SK-N-SH (cell line): ENCODE measurements around the gene ETHE1. TPM values are rescaled to one million over a fixed set of nuclear protein-coding genes. Genes with fewer than 3 reads are reported as not detected.

Source experiments
- CTCF ChIA-PET: fragments of 300-600, 350-600 bp; formaldehyde crosslinking; extraction: SDS; loops from one replicate; lab custom pipeline; 2021; lab: Yijun Ruan, JAX
- POLR2A ChIA-PET: fragments of 350-600 bp; sonication (Branson Sonifier 250); formaldehyde crosslinking; extraction: SDS; loops from one replicate; lab custom pipeline; 2020; ENCODE audit warnings: antibody characterized with exemption, inconsistent platforms; lab: Yijun Ruan, JAX
- DNase-seq: peaks from one replicate; pipeline ENCODE4 v3.0.0; 2012
- H2AFZ ChIP-seq: fragments of 200-600 bp; sonication (generic); 2 replicates; pipeline ENCODE4 v1.8.1; 2016; ENCODE audit warnings: antibody characterized with exemption, mild to moderate bottlenecking, low read depth
- H3F3A ChIP-seq: fragments of 200-600 bp; sonication (generic); replicated peaks from 2 replicates; pipeline ENCODE3; 2016; ENCODE audit warnings: antibody characterized with exemption, mild to moderate bottlenecking; ENCODE audit not compliant: insufficient read depth
- H3K27ac ChIP-seq, 2 experiments: fragments of 200-500 bp in 1 of 2; fragments of 200-600 bp in 1 of 2; sonication (Bioruptor generic) in 1 of 2; sonication (generic), shearing (Covaris generic) in 1 of 2; 2 replicates each; pipeline versions ENCODE4 v1.5.1 to v1.6.1; 2014 to 2016; ENCODE audit warnings: low read depth in 2 of 2, inconsistent platforms in 1 of 2, low read length in 1 of 2, mild to moderate bottlenecking in 1 of 2, mixed read lengths in 1 of 2
- H3K27me3 ChIP-seq: fragments of 200-600 bp; sonication (generic), shearing (Covaris generic); 2 replicates; pipeline ENCODE4 v1.6.1; 2016; ENCODE audit warnings: mixed run types; ENCODE audit not compliant: insufficient read depth
- H3K36me3 ChIP-seq, 2 experiments: fragments of 200-500 bp in 1 of 2; fragments of 200-600 bp in 1 of 2; sonication (Bioruptor generic) in 1 of 2; sonication (generic) in 1 of 2; replicated peaks in 1 of 2; 2 replicates each; pipeline versions ENCODE3 to v1.5.1; 2014 to 2016; ENCODE audit warnings: low read length in 1 of 2, mild to moderate bottlenecking in 1 of 2; ENCODE audit not compliant: insufficient read depth in 2 of 2, control insufficient read depth in 1 of 2
- H3K4me1 ChIP-seq, 2 experiments: fragments of 200-500 bp in 1 of 2; fragments of 200-600 bp in 1 of 2; sonication (Bioruptor generic) in 1 of 2; sonication (generic), shearing (Covaris generic) in 1 of 2; 2 replicates each; pipeline versions ENCODE4 v1.5.1 to v1.6.1; 2014 to 2016; ENCODE audit warnings: low read depth in 1 of 2, low read length in 1 of 2, mixed run types in 1 of 2; ENCODE audit not compliant: insufficient read depth in 2 of 2, control insufficient read depth in 1 of 2
- H3K4me2 ChIP-seq: fragments of 200-600 bp; sonication (generic), shearing (Covaris generic); 2 replicates; pipeline ENCODE4 v1.6.1; 2017; ENCODE audit warnings: mixed run types
- H3K4me3 ChIP-seq, 2 experiments: fragments of 200-500 bp in 1 of 2; fragments of 200-600 bp in 1 of 2; sonication (Bioruptor generic) in 1 of 2; sonication (generic), shearing (Covaris generic) in 1 of 2; 2 replicates each; pipeline versions ENCODE4 v1.5.1 to v1.8.1; 2014 to 2016; ENCODE audit warnings: low read depth in 2 of 2, inconsistent platforms in 1 of 2, low read length in 1 of 2, mild to moderate bottlenecking in 1 of 2, mixed read lengths in 1 of 2, moderate library complexity in 1 of 2
- H3K79me2 ChIP-seq: fragments of 200-600 bp; sonication (generic); 2 replicates; pipeline ENCODE4 v1.8.1; 2017; ENCODE audit warnings: mild to moderate bottlenecking; ENCODE audit not compliant: insufficient read depth
- H3K9ac ChIP-seq: fragments of 200-600 bp; sonication (generic); 2 replicates; pipeline ENCODE4 v1.6.1; 2017; ENCODE audit warnings: mixed run types
- H3K9me2 ChIP-seq: fragments of 200-600 bp; sonication (generic); 2 replicates; pipeline ENCODE4 v1.6.1; 2017; ENCODE audit warnings: mixed run types
- H3K9me3 ChIP-seq: fragments of 200-600 bp; sonication (generic); 2 replicates; pipeline ENCODE4 v1.6.1; 2017; ENCODE audit warnings: mixed run types, mild to moderate bottlenecking, moderate library complexity
- H4K20me1 ChIP-seq: fragments of 200-600 bp; sonication (generic); 2 replicates; pipeline ENCODE4 v1.6.1; 2017; ENCODE audit warnings: mild to moderate bottlenecking, mixed run types; ENCODE audit not compliant: insufficient read depth
- CTCF ChIP-seq: fragments of 200-600 bp; sonication (generic); IDR thresholded peaks from 2 replicates; pipeline ENCODE4 v1.6.1; 2017; ENCODE audit warnings: antibody characterized with exemption, mild to moderate bottlenecking, moderate library complexity
- ELF1 ChIP-seq: IDR thresholded peaks from 2 replicates; pipeline ENCODE4 v1.4.0; 2012
- EZH2phosphoT487 ChIP-seq: fragments of 200-600 bp; sonication (generic); IDR thresholded peaks from 2 replicates; pipeline ENCODE4 v1.6.1; 2017; ENCODE audit warnings: low read depth, mixed run types, mild to moderate bottlenecking, antibody characterized with exemption, moderate library complexity, borderline replicate concordance
- FOSL2 ChIP-seq: IDR thresholded peaks from 2 replicates; pipeline ENCODE4 v1.4.0; 2012; ENCODE audit warnings: low read depth, mild to moderate bottlenecking, moderate library complexity, borderline replicate concordance
- GATA2 ChIP-seq: sonication (generic); formaldehyde crosslinking; IDR thresholded peaks from 2 replicates; pipeline ENCODE4 v1.5.0; 2020; ENCODE audit warnings: mild to moderate bottlenecking, missing genetic modification reagents
- NFIC ChIP-seq: IDR thresholded peaks from 2 replicates; pipeline ENCODE4 v1.4.0; 2012; ENCODE audit warnings: borderline replicate concordance
- PBX3 ChIP-seq: IDR thresholded peaks from 2 replicates; pipeline ENCODE4; 2012
- POLR2AphosphoS5 ChIP-seq: IDR thresholded peaks from 2 replicates; pipeline ENCODE4 v1.6.1; 2012; ENCODE audit warnings: low read depth, low read length
- RAD21 ChIP-seq: IDR thresholded peaks from 2 replicates; pipeline ENCODE4 v1.6.1; 2012; ENCODE audit warnings: mild to moderate bottlenecking, low read length
- SMC3 ChIP-seq: IDR thresholded peaks from 2 replicates; pipeline ENCODE4 v1.6.1; 2012; ENCODE audit warnings: low read depth, low read length, improper control_type of control experiment
- USF2 ChIP-seq: fragments of 150-350 bp; IDR thresholded peaks from 2 replicates; pipeline ENCODE4 v1.6.1; 2017; ENCODE audit warnings: antibody characterized with exemption, low read length, low read depth, borderline replicate concordance
- YY1 ChIP-seq: IDR thresholded peaks from 2 replicates; pipeline ENCODE4 v1.4.0; 2012; ENCODE audit warnings: low read depth, mild to moderate bottlenecking
- WGBS: methylation state at CpG from one replicate; pipeline ENCODE4 v1.1.6; 2017; ENCODE audit warnings: low lambda C conversion rate; 5-methylcytosine and 5-hydroxymethylcytosine counted together
- polyA plus RNA-seq, 3 experiments: library from polyadenylated mRNA; depleted of rRNA; stranded (reverse); fragments of >200 nt; gene quantifications; 2 replicates each; pipeline ENCODE4 v1.2.3, GENCODE V29; 2012

Gene ETHE1
- polyA plus RNA-seq, 1 of the 3 experiments (the other 2 are of a cell fraction), result 86.2 TPM

- TF ChIP-seq PBX3, result no peak
- no peak for TF ChIP-seq RAD21
- TF ChIP-seq GATA2 (CRISPR knock-in tag), result no peak
- TF ChIP-seq EZH2phosphoT487, result no peak
- no peak for TF ChIP-seq ELF1
- TF ChIP-seq POLR2AphosphoS5, result no peak
- TF ChIP-seq USF2, result no peak
- no peak for TF ChIP-seq SMC3
- TF ChIP-seq, all 33 proteins: peak for 0
Observed at GRCh38 chr19:43545276-43545675, 18.3 kb upstream of the ETHE1 start (continued).

- Histone ChIP-seq H3K9me2 (no peaks in the 10 kb centered on the region), H4K20me1 (no peaks in the 10 kb centered on the region), H3K9me3 (no peaks in the 10 kb centered on the region), H3K27ac (no peak overlapping the region), H3K9ac (no peak overlapping the region), H3K79me2 (no peaks in the 10 kb centered on the region), H3K36me3 (peaks cover 14 to 26% of the 10 kb centered on the region in 2 experiments), H2AFZ (no peak overlapping the region), H3K4me3 (no peak overlapping the region), H3F3A (peaks cover 3% of the 10 kb centered on the region), H3K4me2 (no peak overlapping the region), H3K4me1 (no peaks in the 10 kb centered on the region), H3K27me3 (no peaks in the 10 kb centered on the region)
- CTCF ChIA-PET, result interaction anchor here (1.1 to 1.8 kb wide), 2 partner anchors 10 to 109 kb away, joined by 3 to 11 read pairs; no protein-coding TSS in a partner anchor
- WGBS, result 100% methylated on average over 9 of the region's 9 CpGs
- TF ChIP-seq FOSL2, result no peak
- TF ChIP-seq YY1, result no peak
- TF ChIP-seq CTCF, result no peak
- TF ChIP-seq NFIC, result no peak
- no peak for DNase-seq
- POLR2A ChIA-PET, result no interaction called here
Observed at GRCh38 chr19:43544077-43544476, 17.1 kb upstream of the ETHE1 start.
